Tongue (tissue), 2 donors: ENCODE measurements around the gene SNRNP70. TPM values are rescaled to one million over a fixed set of nuclear protein-coding genes. Genes with fewer than 3 reads are reported as not detected.
"Not testable (repeated sequence)": the region's sequence is repeated elsewhere in the genome, so short reads cannot be mapped to it uniquely, and the experiment has no call there.

Experiments
- DNase-seq: peaks from one replicate; pipeline ENCODE4 v3.0.0-alpha.2; 2015
- total RNA-seq: library from RNA; depleted of rRNA; stranded (reverse); fragments of >200 nt; gene quantifications from one replicate; pipeline ENCODE4 v1.2.3, GENCODE V29; 2014

Gene SNRNP70
- total RNA-seq, 1 donor from 2014 or later, result 150 TPM

GRCh38 chr19:49120325-49120683, 35.1 kb downstream of the SNRNP70 start:
- DNase-seq, result no peak

- DNase-seq, result no peak
Measured at GRCh38 chr19:49120868-49121267, 35.6 kb downstream of the SNRNP70 start.

- DNase-seq, result not testable (repeated sequence)
Measured at GRCh38 chr19:49121841-49122240, 36.6 kb downstream of the SNRNP70 start.

GRCh38 chr19:49123285-49123684, 38.0 kb downstream of the SNRNP70 start:
- not testable (repeated sequence) for DNase-seq

- peak; percentile 43 for DNase-seq
Measured at GRCh38 chr19:49125025-49125731, 39.9 kb downstream of the SNRNP70 start.

GRCh38 chr19:49126575-49126974, 41.3 kb downstream of the SNRNP70 start:
- DNase-seq, result no peak

- DNase-seq, result not testable (repeated sequence)
Measured at GRCh38 chr19:49127225-49127624, 42.0 kb downstream of the SNRNP70 start.

- DNase-seq, result peak; percentile 99
Measured at GRCh38 chr19:49127674-49128544, 42.7 kb downstream of the SNRNP70 start.

- DNase-seq, result no peak
Measured at GRCh38 chr19:49128545-49129237, 43.4 kb downstream of the SNRNP70 start.

GRCh38 chr19:49129238-49129583, 44.0 kb downstream of the SNRNP70 start:
- DNase-seq, result no peak

GRCh38 chr19:49130325-49130724, 45.1 kb downstream of the SNRNP70 start:
- no peak for DNase-seq

GRCh38 chr19:49132974-49133609, 47.8 kb downstream of the SNRNP70 start:
- peak; percentile 74 for DNase-seq

GRCh38 chr19:49133621-49134454, 48.6 kb downstream of the SNRNP70 start:
- DNase-seq, result peak; percentile 93

GRCh38 chr19:49135686-49136085, 50.4 kb downstream of the SNRNP70 start:
- DNase-seq, result no peak

- DNase-seq, result peak; percentile 74
Measured at GRCh38 chr19:49136771-49137171, 51.5 kb downstream of the SNRNP70 start.

GRCh38 chr19:49140951-49141350, 55.7 kb downstream of the SNRNP70 start:
- no peak for DNase-seq

- DNase-seq, result no peak
Measured at GRCh38 chr19:49141352-49141751, 56.1 kb downstream of the SNRNP70 start.

GRCh38 chr19:49142866-49143335, 57.6 kb downstream of the SNRNP70 start:
- DNase-seq, result peak; percentile 97

GRCh38 chr19:49145573-49146407, 60.5 kb downstream of the SNRNP70 start:
- DNase-seq, result peak; percentile 87

GRCh38 chr19:49146408-49146770, 61.1 kb downstream of the SNRNP70 start:
- not testable (repeated sequence) for DNase-seq
